ENCODE measurements around the gene PRKCE.

The PRKCE gene

DNA sequence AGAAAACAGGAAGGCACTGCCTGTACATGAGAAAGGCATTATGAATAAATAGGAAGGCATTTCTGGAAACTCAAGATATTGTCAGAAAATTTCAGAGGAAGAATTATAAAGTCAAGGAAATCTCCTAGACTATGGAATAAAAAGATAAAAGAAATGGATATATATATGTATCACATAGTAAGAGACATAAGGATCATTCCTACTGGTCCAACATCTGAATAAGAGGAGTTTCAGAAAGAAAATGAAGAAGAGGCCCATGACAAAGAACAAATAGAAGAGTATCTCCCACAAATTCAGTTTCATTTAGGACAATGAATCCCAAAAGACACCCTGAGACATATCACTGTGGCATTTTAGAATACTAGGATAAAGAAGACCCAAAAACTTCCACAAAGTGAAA is 178.8 kb downstream of the PRKCE start:
- no peak for DNase-seq (ENCODE audit: insufficient read length, low spot score)
- FAIRE-seq = no peak
- TF ChIP-seq, protein P1, sequence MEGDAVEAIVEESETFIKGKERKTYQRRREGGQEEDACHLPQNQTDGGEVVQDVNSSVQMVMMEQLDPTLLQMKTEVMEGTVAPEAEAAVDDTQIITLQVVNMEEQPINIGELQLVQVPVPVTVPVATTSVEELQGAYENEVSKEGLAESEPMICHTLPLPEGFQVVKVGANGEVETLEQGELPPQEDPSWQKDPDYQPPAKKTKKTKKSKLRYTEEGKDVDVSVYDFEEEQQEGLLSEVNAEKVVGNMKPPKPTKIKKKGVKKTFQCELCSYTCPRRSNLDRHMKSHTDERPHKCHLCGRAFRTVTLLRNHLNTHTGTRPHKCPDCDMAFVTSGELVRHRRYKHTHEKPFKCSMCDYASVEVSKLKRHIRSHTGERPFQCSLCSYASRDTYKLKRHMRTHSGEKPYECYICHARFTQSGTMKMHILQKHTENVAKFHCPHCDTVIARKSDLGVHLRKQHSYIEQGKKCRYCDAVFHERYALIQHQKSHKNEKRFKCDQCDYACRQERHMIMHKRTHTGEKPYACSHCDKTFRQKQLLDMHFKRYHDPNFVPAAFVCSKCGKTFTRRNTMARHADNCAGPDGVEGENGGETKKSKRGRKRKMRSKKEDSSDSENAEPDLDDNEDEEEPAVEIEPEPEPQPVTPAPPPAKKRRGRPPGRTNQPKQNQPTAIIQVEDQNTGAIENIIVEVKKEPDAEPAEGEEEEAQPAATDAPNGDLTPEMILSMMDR (IDR thresholded peaks at IDR 0.05; ENCODE audit: insufficient read depth, missing control alignments) = no peak

DNA sequence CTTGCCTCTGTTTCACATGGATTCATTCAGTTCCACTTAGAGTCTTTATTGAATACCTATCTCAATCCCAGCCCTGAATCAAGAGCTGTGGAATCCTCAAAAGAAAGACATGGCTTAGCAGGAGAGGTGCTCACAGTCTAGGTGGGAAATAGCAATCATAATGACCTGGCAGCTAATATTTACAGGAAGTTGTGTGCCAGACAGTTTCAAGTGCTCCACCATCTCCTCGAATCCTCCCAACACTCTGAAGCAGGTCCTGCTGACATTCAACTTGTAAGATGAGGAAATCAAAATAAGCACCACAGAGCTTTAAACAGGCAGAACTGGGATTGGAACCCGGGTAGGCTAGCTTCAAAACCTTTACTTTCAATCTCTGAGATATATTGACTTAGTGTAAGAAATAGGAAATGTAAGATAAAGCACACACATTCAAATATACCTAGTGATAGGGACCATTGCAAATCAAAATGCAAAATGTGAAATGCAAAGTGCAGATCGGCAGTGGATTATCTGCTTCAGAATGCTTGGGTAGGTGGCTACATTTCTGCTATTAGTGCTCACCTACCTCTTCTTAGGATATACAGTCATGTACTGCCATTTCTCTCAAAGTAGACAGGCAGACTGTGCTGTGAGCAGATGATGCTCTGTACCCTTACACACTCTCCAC is 182.0 kb downstream of the PRKCE start:
- FAIRE-seq (no peak), DNase-seq (ENCODE audit: insufficient read length, low spot score) (no peak)
- TF ChIP-seq, protein P1 (IDR thresholded peaks at IDR 0.05; ENCODE audit: insufficient read depth, missing control alignments) = no peak

DNA sequence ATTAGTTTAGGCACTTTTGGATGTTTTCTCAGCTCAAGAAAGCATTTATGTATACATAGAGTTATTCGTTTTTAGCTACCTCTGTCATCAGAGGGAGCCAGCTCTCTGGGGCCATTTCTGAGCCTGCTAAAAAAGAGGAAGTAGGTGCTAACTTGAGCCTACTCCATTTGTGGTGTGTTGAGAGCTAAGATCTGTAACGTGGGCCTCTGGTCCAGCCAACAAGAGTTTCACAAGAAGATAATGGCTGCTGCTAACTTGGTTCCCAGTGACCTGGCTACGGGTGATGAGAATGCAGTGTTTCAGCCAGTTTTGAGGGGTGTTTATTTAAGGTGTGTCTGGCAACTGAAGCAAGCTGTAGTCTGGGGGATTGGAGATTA is 182.5 kb downstream of the PRKCE start:
- FAIRE-seq (no peak), DNase-seq (ENCODE audit: insufficient read length, low spot score) (no peak)

DNA sequence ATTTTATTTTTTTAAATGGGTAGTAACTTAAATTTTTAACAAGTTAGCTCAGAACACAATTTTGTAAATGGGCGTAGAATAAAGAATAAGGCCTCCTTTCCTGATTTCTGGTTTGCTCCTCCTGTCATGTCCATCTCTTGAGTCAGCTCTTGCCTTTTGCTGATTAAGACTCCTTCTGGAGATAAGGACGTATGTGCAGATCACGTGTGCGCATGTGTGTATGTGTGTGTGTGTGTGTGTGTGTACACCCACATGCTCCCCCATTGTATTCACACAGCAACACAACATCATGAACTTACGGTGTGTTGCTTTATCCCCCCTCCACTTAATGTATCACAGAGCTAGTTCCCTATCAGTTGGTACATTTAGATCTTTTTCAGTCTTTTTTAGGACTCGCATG is 182.9 kb downstream of the PRKCE start:
- DNase-seq (ENCODE audit: insufficient read length, low spot score) (no peak), FAIRE-seq (no peak)
- TF ChIP-seq, protein P1 (IDR thresholded peaks at IDR 0.05; ENCODE audit: insufficient read depth, missing control alignments) = no peak

More for the DNA sequence above, 182.5 kb downstream of the PRKCE start:
- TF ChIP-seq, protein P1 (IDR thresholded peaks at IDR 0.05; ENCODE audit: insufficient read depth, missing control alignments) = no peak

DNA sequence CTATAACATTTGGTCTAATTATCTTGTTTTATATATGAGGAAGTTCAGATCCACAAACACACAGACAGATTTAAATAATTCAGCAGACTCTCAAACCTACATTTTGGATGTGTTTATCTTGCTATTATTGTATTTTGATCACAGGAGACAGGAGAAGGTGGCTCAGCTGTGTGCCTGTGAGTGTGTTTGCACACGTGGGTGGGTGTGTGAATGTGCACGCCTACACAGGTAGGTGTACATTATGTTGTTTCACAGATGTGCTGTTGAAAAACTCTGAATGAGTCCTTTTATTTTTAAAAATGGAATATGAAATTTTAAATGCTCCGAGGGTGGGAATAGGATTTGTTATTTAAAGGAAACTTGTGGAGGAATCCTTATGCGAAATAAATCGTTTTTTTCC is 183.4 kb downstream of the PRKCE start:
- FAIRE-seq = no peak
- DNase-seq (ENCODE audit: insufficient read length, low spot score) = no peak
- TF ChIP-seq, protein P1 (IDR thresholded peaks at IDR 0.05; ENCODE audit: insufficient read depth, missing control alignments) = no peak

DNA sequence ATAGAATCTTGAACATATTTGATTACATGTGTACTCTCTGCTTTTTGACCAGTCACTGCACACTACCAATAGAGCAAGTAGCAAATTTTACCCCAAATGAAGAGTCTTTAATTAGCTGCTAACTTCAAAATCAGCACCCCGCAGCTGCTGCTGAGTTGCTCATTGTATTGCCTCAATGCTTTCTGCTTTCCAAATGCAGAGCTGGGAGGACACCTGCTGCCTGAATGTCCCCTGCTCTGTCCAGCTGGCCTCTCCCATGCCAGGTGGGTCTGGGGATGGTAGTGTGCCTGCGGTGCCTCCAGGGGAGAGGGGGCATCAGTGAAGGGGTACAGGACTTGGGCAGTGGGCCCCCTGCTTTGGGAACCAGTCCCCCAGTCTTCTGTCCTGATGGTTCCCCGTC is 184.8 kb downstream of the PRKCE start:
- no peak for FAIRE-seq
- no peak for DNase-seq (ENCODE audit: insufficient read length, low spot score)
- TF ChIP-seq, protein P1 (IDR thresholded peaks at IDR 0.05; ENCODE audit: insufficient read depth, missing control alignments) = no peak

DNA sequence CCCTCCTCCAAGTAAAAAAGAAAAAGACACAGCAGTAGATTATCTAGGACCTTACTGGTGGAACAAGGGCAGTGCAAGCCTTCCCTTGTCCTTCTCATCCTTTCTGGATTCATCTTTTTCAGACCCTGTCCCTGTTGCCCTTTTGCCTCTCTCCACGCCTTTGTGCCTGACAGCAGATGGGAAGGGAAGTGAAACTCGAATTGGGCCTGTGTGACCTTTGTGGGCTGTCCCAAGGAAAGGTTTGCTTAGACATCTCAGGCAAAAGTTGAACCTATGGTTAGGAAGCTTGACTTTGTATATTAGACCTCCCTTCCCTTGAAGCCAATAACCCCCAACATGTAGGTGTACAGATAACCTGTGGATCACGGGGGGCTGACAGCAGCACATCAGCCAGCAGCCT is 185.3 kb downstream of the PRKCE start:
- DNase-seq (ENCODE audit: insufficient read length, low spot score) = no peak
- TF ChIP-seq, protein P1 (IDR thresholded peaks at IDR 0.05; ENCODE audit: insufficient read depth, missing control alignments) = no peak
- no peak for FAIRE-seq

Data from D721Med (cell line).